ENCODE results near the gene LCP1. TPM values are rescaled to one million over a fixed set of nuclear protein-coding genes. Genes with fewer than 3 reads are reported as not detected.

Gene LCP1
- total and polyA plus RNA-seq, 2 of the 13 experiments (the other 11 are each of a cell fraction or from before 2014, with no cell fraction given): 1.6 TPM

GRCh38 chr13:46126552-46127357, 55.2 kb downstream of the LCP1 start (continued):
- TF ChIP-seq ARID4A (CRISPR knock-in tag; IDR thresholded peaks at IDR 0.05; ENCODE audit: borderline replicate concordance) (no peak; the same call in 1 of the 2 replicates), ZBTB1 (CRISPR knock-in tag; IDR thresholded peaks at IDR 0.05; ENCODE audit: borderline replicate concordance) (no peak), HNF4G (IDR thresholded peaks at IDR 0.05; ENCODE audit: borderline replicate concordance, low read depth, low read length) (no peak), HNF4G (CRISPR knock-in tag; IDR thresholded peaks at IDR 0.05; ENCODE audit: borderline replicate concordance, low read depth) (no peak), ZNF468 (CRISPR knock-in tag; IDR thresholded peaks at IDR 0.05) (no peak), ZBTB49 (CRISPR knock-in tag; IDR thresholded peaks at IDR 0.05; ENCODE audit: borderline replicate concordance) (no peak), KLF11 (CRISPR knock-in tag; IDR thresholded peaks at IDR 0.05) (peak; percentile 75; the same call in 1 of the 2 replicates), ZFAT (CRISPR knock-in tag; conservative IDR thresholded peaks at IDR 0.05) (no peak), GRHL1 (CRISPR knock-in tag; conservative IDR thresholded peaks at IDR 0.05) (no peak), ZBTB39 (CRISPR knock-in tag; IDR thresholded peaks at IDR 0.05) (no peak), KAT8 (CRISPR knock-in tag; IDR thresholded peaks at IDR 0.05) (peak; percentile 44; the same call in 1 of the 2 replicates), IRF2 (CRISPR knock-in tag; IDR thresholded peaks at IDR 0.05) (no peak), E2F1 (CRISPR knock-in tag; IDR thresholded peaks at IDR 0.05) (no peak), ZNF263 (CRISPR knock-in tag; IDR thresholded peaks at IDR 0.05) (no peak), ZNF33B (CRISPR knock-in tag; IDR thresholded peaks at IDR 0.05) (no peak), SAP130 (CRISPR knock-in tag; IDR thresholded peaks at IDR 0.05; ENCODE audit: low read depth) (peak; percentile 24; the same call in 1 of the 2 replicates), ATF7-NPFF (CRISPR knock-in tag; IDR thresholded peaks at IDR 0.05; ENCODE audit: low read depth) (no peak)
